Stimulated activated naive CD8-positive, alpha-beta T cell treated with anti-CD3 and anti-CD28 coated beads, Interleukin-15, amount 100 ng/mL, for 72 hours (primary cell): ENCODE measurements around the gene HAUS7.
A peak's percentile ranks its signal among the peaks of the same experiment; 100 is the strongest.

ENCODE experiments used
- ATAC-seq: fragments of 150-1000 bp; cut with Tn5 transposase; 2 replicates; pipeline ENCODE4 v1.10.0; 2021; ENCODE audit warnings: mild to moderate bottlenecking, moderate library complexity
- DNase-seq, 2 donors: peaks; one replicate each; pipeline ENCODE4 v3.0.0; 2021 to 2022
- H3K27ac Mint-ChIP-seq, 2 donors: one replicate each; pipeline ENCODE4 v1.8.0; 2022; ENCODE audit warnings: mild to moderate bottlenecking in 2 of 2, mixed read lengths in 2 of 2, moderate library complexity in 2 of 2
- H3K27me3 Mint-ChIP-seq: one replicate; pipeline ENCODE4 v1.8.0; 2022; ENCODE audit warnings: mixed read lengths
- H3K4me1 Mint-ChIP-seq: one replicate; pipeline ENCODE4 v1.8.0; 2022; ENCODE audit warnings: mild to moderate bottlenecking, mixed read lengths
- H3K4me3 Mint-ChIP-seq, 2 donors: one replicate each; pipeline ENCODE4 v1.8.0; 2022; ENCODE audit warnings: mild to moderate bottlenecking in 2 of 2, mixed read lengths in 2 of 2, moderate library complexity in 1 of 2
- H3K9me3 Mint-ChIP-seq, 2 donors: one replicate each; pipeline ENCODE4 v1.8.0; 2022; ENCODE audit warnings: mixed read lengths in 2 of 2

The HAUS7 gene

GRCh38 chrX:153444333-153445011 is 25.9 kb downstream of the HAUS7 start:
- Mint-ChIP-seq H3K4me3 (no peak overlapping the region), H3K27ac (peak overlapping the region in 1 of 2 donors; percentile 34), H3K9me3 (no peaks in the 10 kb centered on the region), H3K4me1 (no peaks in the 10 kb centered on the region), H3K27me3 (no peaks in the 10 kb centered on the region)
- DNase-seq (no peak), ATAC-seq (peak; percentile 26)

GRCh38 chrX:153443476-153444332 is 26.7 kb downstream of the HAUS7 start:
- no peak for DNase-seq
- Mint-ChIP-seq H3K9me3 (no peaks in the 10 kb centered on the region), H3K27ac (no peak overlapping the region), H3K4me1 (no peaks in the 10 kb centered on the region), H3K27me3 (no peaks in the 10 kb centered on the region), H3K4me3 (no peak overlapping the region)
- ATAC-seq: peak; percentile 25

GRCh38 chrX:153442463-153442862 is 27.9 kb downstream of the HAUS7 start:
- Mint-ChIP-seq H3K4me3 (no peak overlapping the region), H3K27ac (no peak overlapping the region), H3K9me3 (no peaks in the 10 kb centered on the region), H3K4me1 (no peaks in the 10 kb centered on the region), H3K27me3 (no peaks in the 10 kb centered on the region)
- no peak for ATAC-seq
- DNase-seq: no peak

- no peak for ATAC-seq
- DNase-seq: no peak
- Mint-ChIP-seq H3K4me3 (no peak overlapping the region), H3K27ac (no peak overlapping the region), H3K9me3 (no peaks in the 10 kb centered on the region), H3K4me1 (no peaks in the 10 kb centered on the region), H3K27me3 (no peaks in the 10 kb centered on the region)
Observed at GRCh38 chrX:153441981-153442380, 28.4 kb downstream of the HAUS7 start.

GRCh38 chrX:153441296-153441695 is 29.1 kb downstream of the HAUS7 start:
- no peaks in the 10 kb centered on the region for H3K4me1 Mint-ChIP-seq
- no peak for ATAC-seq
- no peak overlapping the region for H3K27ac Mint-ChIP-seq
- H3K27me3 Mint-ChIP-seq: no peaks in the 10 kb centered on the region
- H3K4me3 Mint-ChIP-seq: no peak overlapping the region
- DNase-seq: no peak
- no peaks in the 10 kb centered on the region for H3K9me3 Mint-ChIP-seq

- no peak for DNase-seq
- Mint-ChIP-seq H3K27ac (no peak overlapping the region), H3K9me3 (no peaks in the 10 kb centered on the region), H3K27me3 (no peaks in the 10 kb centered on the region), H3K4me1 (no peaks in the 10 kb centered on the region), H3K4me3 (no peak overlapping the region)
- ATAC-seq: no peak
Observed at GRCh38 chrX:153440556-153441135, 29.7 kb downstream of the HAUS7 start.

- Mint-ChIP-seq H3K9me3 (no peaks in the 10 kb centered on the region), H3K4me1 (no peaks in the 10 kb centered on the region), H3K4me3 (no peak overlapping the region), H3K27me3 (no peaks in the 10 kb centered on the region), H3K27ac (no peak overlapping the region)
- no peak for ATAC-seq
- DNase-seq: no peak
Observed at GRCh38 chrX:153439977-153440376, 30.4 kb downstream of the HAUS7 start.

GRCh38 chrX:153438532-153438931 is 31.8 kb downstream of the HAUS7 start:
- Mint-ChIP-seq H3K27ac (no peak overlapping the region), H3K27me3 (no peaks in the 10 kb centered on the region), H3K4me1 (no peaks in the 10 kb centered on the region), H3K9me3 (no peaks in the 10 kb centered on the region), H3K4me3 (no peak overlapping the region)
- ATAC-seq (no peak), DNase-seq (no peak)

GRCh38 chrX:153435845-153436244 is 34.5 kb downstream of the HAUS7 start:
- H3K27me3 Mint-ChIP-seq: no peaks in the 10 kb centered on the region
- no peak overlapping the region for H3K27ac Mint-ChIP-seq
- no peak for DNase-seq
- H3K4me1 Mint-ChIP-seq: no peaks in the 10 kb centered on the region
- H3K9me3 Mint-ChIP-seq: no peaks in the 10 kb centered on the region
- ATAC-seq: no peak
- H3K4me3 Mint-ChIP-seq: no peak overlapping the region

- ATAC-seq (no peak), DNase-seq (no peak)
- Mint-ChIP-seq H3K4me1 (no peaks in the 10 kb centered on the region), H3K27ac (no peak overlapping the region), H3K9me3 (no peaks in the 10 kb centered on the region), H3K4me3 (no peak overlapping the region), H3K27me3 (no peaks in the 10 kb centered on the region)
Observed at GRCh38 chrX:153434801-153435200, 35.6 kb downstream of the HAUS7 start.

- H3K27me3 Mint-ChIP-seq: no peaks in the 10 kb centered on the region
- H3K4me3 Mint-ChIP-seq: no peak overlapping the region
- H3K27ac Mint-ChIP-seq: no peak overlapping the region
- no peak for ATAC-seq
- no peaks in the 10 kb centered on the region for H3K4me1 Mint-ChIP-seq
- no peak for DNase-seq
- H3K9me3 Mint-ChIP-seq: no peaks in the 10 kb centered on the region
Observed at GRCh38 chrX:153433781-153434285, 36.5 kb downstream of the HAUS7 start.

- ATAC-seq: no peak
- no peaks in the 10 kb centered on the region for H3K9me3 Mint-ChIP-seq
- no peak overlapping the region for H3K4me3 Mint-ChIP-seq
- no peaks in the 10 kb centered on the region for H3K4me1 Mint-ChIP-seq
- H3K27me3 Mint-ChIP-seq: no peaks in the 10 kb centered on the region
- no peak overlapping the region for H3K27ac Mint-ChIP-seq
- DNase-seq: no peak
Observed at GRCh38 chrX:153433161-153433680, 37.2 kb downstream of the HAUS7 start.

- Mint-ChIP-seq H3K4me1 (no peaks in the 10 kb centered on the region), H3K9me3 (peaks cover 0 to 7% of the 10 kb centered on the region in 2 donors), H3K27me3 (no peaks in the 10 kb centered on the region), H3K27ac (peak overlapping the region in 1 of 2 donors; percentile 37), H3K4me3 (no peak overlapping the region)
- DNase-seq (no peak), ATAC-seq (no peak)
Observed at GRCh38 chrX:153430796-153431195, 39.6 kb downstream of the HAUS7 start.

- DNase-seq (no peak), ATAC-seq (no peak)
- Mint-ChIP-seq H3K4me1 (no peaks in the 10 kb centered on the region), H3K27me3 (no peaks in the 10 kb centered on the region), H3K27ac (no peak overlapping the region), H3K4me3 (no peak overlapping the region), H3K9me3 (peaks cover 0 to 7% of the 10 kb centered on the region in 2 donors)
Observed at GRCh38 chrX:153426204-153426603, 44.2 kb downstream of the HAUS7 start.

GRCh38 chrX:153423652-153424051 is 46.7 kb downstream of the HAUS7 start:
- H3K27ac Mint-ChIP-seq: no peak overlapping the region
- DNase-seq: no peak
- no peaks in the 10 kb centered on the region for H3K4me1 Mint-ChIP-seq
- no peak overlapping the region for H3K4me3 Mint-ChIP-seq
- peaks cover 0 to 7% of the 10 kb centered on the region in 2 donors for H3K9me3 Mint-ChIP-seq
- no peaks in the 10 kb centered on the region for H3K27me3 Mint-ChIP-seq
- no peak for ATAC-seq

GRCh38 chrX:153421856-153422255 is 48.5 kb downstream of the HAUS7 start:
- H3K9me3 Mint-ChIP-seq: no peaks in the 10 kb centered on the region
- DNase-seq: no peak
- H3K4me1 Mint-ChIP-seq: no peaks in the 10 kb centered on the region
- ATAC-seq: no peak
- no peak overlapping the region for H3K27ac Mint-ChIP-seq
- no peaks in the 10 kb centered on the region for H3K27me3 Mint-ChIP-seq
- H3K4me3 Mint-ChIP-seq: no peak overlapping the region
